Calu3 (cell line): ENCODE results near the gene CYP11A1. TPM values are rescaled to one million over a fixed set of nuclear protein-coding genes. Genes with fewer than 3 reads are reported as not detected.

ENCODE experiments used
- BruUV-seq: library from RNA; stranded (reverse); fragments of 400-500 nt; replicated peaks from 2 replicates; lab custom pipeline; 2021; lab: Mats Ljungman, UMichigan
- CTCF ChIA-PET: fragments of 300-600 bp; sonication (Branson Sonifier 250); formaldehyde crosslinking; loops from one replicate; lab custom pipeline; 2022; ENCODE audit warnings: antibody characterized with exemption; lab: Charles Lee
- DNase-seq: peaks from one replicate; pipeline ENCODE4 v3.0.0; 2022
- H3K27ac Mint-ChIP-seq: one replicate; pipeline ENCODE4 v1.8.0; 2022; ENCODE audit warnings: mixed read lengths; ENCODE audit not compliant: unreplicated experiment
- H3K27me3 Mint-ChIP-seq: one replicate; pipeline ENCODE4 v1.8.0; 2022; ENCODE audit warnings: mixed read lengths; ENCODE audit not compliant: unreplicated experiment
- H3K36me3 Mint-ChIP-seq: one replicate; pipeline ENCODE4 v1.8.0; 2022; ENCODE audit warnings: mild to moderate bottlenecking, moderate library complexity, mixed read lengths; ENCODE audit not compliant: insufficient read depth, unreplicated experiment
- H3K4me1 Mint-ChIP-seq: one replicate; pipeline ENCODE4 v1.8.0; 2022; ENCODE audit warnings: mild to moderate bottlenecking, low read depth, mixed read lengths; ENCODE audit not compliant: unreplicated experiment
- H3K4me3 Mint-ChIP-seq: one replicate; pipeline ENCODE4 v1.8.0; 2022; ENCODE audit warnings: mild to moderate bottlenecking, low read depth, moderate library complexity, mixed read lengths; ENCODE audit not compliant: unreplicated experiment
- H3K9me3 Mint-ChIP-seq: one replicate; pipeline ENCODE4 v1.8.0; 2022; ENCODE audit warnings: low read depth, mixed read lengths; ENCODE audit not compliant: unreplicated experiment
- intact Hi-C: fragments of 100-400 bp; cut with micrococcal nuclease; formaldehyde crosslinking; loops from one replicate; pipeline ENCODE4 v1.10.0; 2022; ENCODE audit not compliant: unreplicated experiment
- total RNA-seq: library from RNA; stranded (reverse); gene quantifications from 2 replicates; pipeline ENCODE4 v1.2.3, GENCODE V29; 2022
- TF ChIP-seq, protein P1 (sequence below): fragments of 200-600 bp; IDR thresholded peaks from one replicate; pipeline ENCODE4 v1.8.0; 2022; ENCODE audit warnings: antibody characterized with exemption; ENCODE audit not compliant: unreplicated experiment

The CYP11A1 gene
- total RNA-seq, 1 experiment from 2014 or later: not detected

DNA sequence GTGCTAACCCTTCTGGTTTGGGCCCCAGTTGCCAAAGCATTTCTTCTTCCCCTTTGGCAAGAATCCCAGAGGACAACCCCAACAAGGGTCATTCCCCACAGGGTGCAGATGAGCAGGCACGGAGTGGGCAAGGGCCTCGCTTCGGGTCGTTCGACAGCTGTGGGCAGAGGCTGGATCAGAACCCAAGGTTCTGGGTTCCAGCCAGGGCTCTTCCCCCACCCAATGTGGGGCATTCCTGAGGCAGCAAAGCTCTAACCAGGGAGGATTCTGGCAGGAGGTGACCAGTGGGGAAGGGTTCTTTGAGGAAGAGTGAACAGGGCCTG lies 48.3 kb downstream of the CYP11A1 start:
- no peak overlapping the region for H3K27ac Mint-ChIP-seq
- intact Hi-C loops: no loop called here
- no peak for DNase-seq
- no peaks in the 10 kb centered on the region for H3K36me3 Mint-ChIP-seq
- CTCF ChIA-PET: interaction anchor here (1.4 kb wide), 1 partner anchor 9 kb away, joined by 3 read pairs; no protein-coding TSS in a partner anchor
- H3K27me3 Mint-ChIP-seq: peaks cover 34% of the 10 kb centered on the region
- peaks cover 9% of the 10 kb centered on the region for H3K4me1 Mint-ChIP-seq
- no peak overlapping the region for H3K4me3 Mint-ChIP-seq
- no peaks in the 10 kb centered on the region for H3K9me3 Mint-ChIP-seq
- TF ChIP-seq, protein P1, sequence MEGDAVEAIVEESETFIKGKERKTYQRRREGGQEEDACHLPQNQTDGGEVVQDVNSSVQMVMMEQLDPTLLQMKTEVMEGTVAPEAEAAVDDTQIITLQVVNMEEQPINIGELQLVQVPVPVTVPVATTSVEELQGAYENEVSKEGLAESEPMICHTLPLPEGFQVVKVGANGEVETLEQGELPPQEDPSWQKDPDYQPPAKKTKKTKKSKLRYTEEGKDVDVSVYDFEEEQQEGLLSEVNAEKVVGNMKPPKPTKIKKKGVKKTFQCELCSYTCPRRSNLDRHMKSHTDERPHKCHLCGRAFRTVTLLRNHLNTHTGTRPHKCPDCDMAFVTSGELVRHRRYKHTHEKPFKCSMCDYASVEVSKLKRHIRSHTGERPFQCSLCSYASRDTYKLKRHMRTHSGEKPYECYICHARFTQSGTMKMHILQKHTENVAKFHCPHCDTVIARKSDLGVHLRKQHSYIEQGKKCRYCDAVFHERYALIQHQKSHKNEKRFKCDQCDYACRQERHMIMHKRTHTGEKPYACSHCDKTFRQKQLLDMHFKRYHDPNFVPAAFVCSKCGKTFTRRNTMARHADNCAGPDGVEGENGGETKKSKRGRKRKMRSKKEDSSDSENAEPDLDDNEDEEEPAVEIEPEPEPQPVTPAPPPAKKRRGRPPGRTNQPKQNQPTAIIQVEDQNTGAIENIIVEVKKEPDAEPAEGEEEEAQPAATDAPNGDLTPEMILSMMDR: no peak
- BruUV-seq: no TSS peak

GRCh38 chr15:74318376-74319137 lies 48.9 kb downstream of the CYP11A1 start:
- intact Hi-C loops: no loop called here
- H3K36me3 Mint-ChIP-seq: no peaks in the 10 kb centered on the region
- H3K27ac Mint-ChIP-seq: no peak overlapping the region
- peaks cover 9% of the 10 kb centered on the region for H3K4me1 Mint-ChIP-seq
- DNase-seq: no peak
- CTCF ChIA-PET: interaction anchor here (1.4 kb wide), 1 partner anchor 8 kb away, joined by 3 read pairs; no protein-coding TSS in a partner anchor
- no TSS peak for BruUV-seq
- H3K9me3 Mint-ChIP-seq: no peaks in the 10 kb centered on the region
- H3K4me3 Mint-ChIP-seq: no peak overlapping the region
- TF ChIP-seq, protein P1: no peak
- peaks cover 36% of the 10 kb centered on the region for H3K27me3 Mint-ChIP-seq

GRCh38 chr15:74317820-74318375 lies 49.5 kb downstream of the CYP11A1 start:
- intact Hi-C loops: no loop called here
- Mint-ChIP-seq H3K4me1 (peaks cover 9% of the 10 kb centered on the region), H3K27ac (no peak overlapping the region), H3K36me3 (no peaks in the 10 kb centered on the region), H3K27me3 (peaks cover 43% of the 10 kb centered on the region), H3K9me3 (no peaks in the 10 kb centered on the region), H3K4me3 (no peak overlapping the region)
- CTCF ChIA-PET: interaction anchor here (0.6 to 1.4 kb wide), 3 partner anchors 8 to 584 kb away, joined by 3 to 6 read pairs (median 3); no protein-coding TSS in a partner anchor
- BruUV-seq: no TSS peak
- DNase-seq: no peak
- TF ChIP-seq, protein P1: no peak

DNA sequence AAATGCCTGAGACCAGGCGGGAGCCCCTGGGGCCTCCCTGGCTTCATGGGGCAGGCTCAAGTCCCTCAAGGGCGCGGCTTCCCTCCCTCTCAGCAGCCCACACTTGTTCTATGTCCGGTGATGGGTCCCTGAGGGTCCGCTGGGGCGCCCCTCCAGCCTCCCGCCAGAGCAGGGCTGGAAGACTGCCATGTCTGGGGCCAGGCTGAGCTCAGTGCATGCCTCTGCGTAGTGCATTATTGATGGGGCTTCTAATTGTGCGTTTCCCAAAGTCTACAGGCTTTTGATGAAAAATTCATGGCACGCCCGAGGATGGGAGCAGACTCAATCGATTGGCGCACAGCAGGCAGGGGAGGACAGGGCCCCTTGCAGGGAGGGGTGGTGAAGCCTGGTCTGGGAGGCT lies 51.3 kb downstream of the CYP11A1 start:
- Mint-ChIP-seq H3K9me3 (no peaks in the 10 kb centered on the region), H3K27ac (no peak overlapping the region), H3K36me3 (no peaks in the 10 kb centered on the region), H3K27me3 (peaks cover 60% of the 10 kb centered on the region), H3K4me3 (no peak overlapping the region), H3K4me1 (peaks cover 9% of the 10 kb centered on the region)
- CTCF ChIA-PET: interaction anchor here (0.7 to 1.3 kb wide), 2 partner anchors 9 to 12 kb away, joined by 4 to 6 read pairs; no protein-coding TSS in a partner anchor
- TF ChIP-seq, protein P1: no peak
- intact Hi-C loops: no loop called here
- no peak for DNase-seq
- no TSS peak for BruUV-seq
